ENCODE measurements around the gene SALL2.

DNA sequence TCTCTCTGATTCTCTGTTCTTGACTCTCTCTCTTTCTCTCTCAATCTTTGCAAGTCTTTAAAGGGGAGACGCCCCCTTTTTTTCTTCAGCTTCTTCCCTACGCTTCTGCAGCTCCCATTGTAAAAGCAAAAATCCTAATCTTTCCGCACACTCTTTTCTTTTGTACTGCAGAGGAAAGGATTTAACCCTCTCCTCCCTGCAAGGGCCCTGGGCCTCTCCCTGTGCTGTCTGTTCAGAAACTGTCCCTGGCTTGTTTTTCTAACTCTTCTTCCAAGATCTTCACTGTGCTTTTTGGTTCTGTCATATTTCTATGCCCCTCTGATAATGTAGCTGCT is 10.9 kb upstream of the SALL2 start:
- no peak for TF ChIP-seq YY1 (IDR thresholded peaks at IDR 0.05; ENCODE audit: insufficient read depth, insufficient read length)
- no peak for TF ChIP-seq ZNF274 (IDR thresholded peaks at IDR 0.05; ENCODE audit: low read depth, low read length)
